ENCODE data around the gene EIF6.

The EIF6 gene

GRCh38 chr20:35286899-35287508 lies 2.4 kb upstream of the EIF6 start:
- no peak overlapping the region for H3K4me2 ChIP-seq
- H4K20me1 ChIP-seq (ENCODE audit: insufficient read depth), result no peaks in the 10 kb centered on the region
- H3K27ac ChIP-seq, result no peak overlapping the region
- no peak overlapping the region for H3K9ac ChIP-seq
- peaks cover 16% of the 10 kb centered on the region for H3K4me1 ChIP-seq (ENCODE audit: low read depth, poor library complexity, severe bottlenecking)
- peaks cover 28% of the 10 kb centered on the region for H3K79me2 ChIP-seq (ENCODE audit: insufficient read depth, low read depth)
- no peak overlapping the region for H2AFZ ChIP-seq (ENCODE audit: low read depth)
- no peak overlapping the region for H3K4me3 ChIP-seq (IDR thresholded peaks at IDR 0.05; ENCODE audit: insufficient read depth, low read depth, low read length)
- TF ChIP-seq, protein P1, sequence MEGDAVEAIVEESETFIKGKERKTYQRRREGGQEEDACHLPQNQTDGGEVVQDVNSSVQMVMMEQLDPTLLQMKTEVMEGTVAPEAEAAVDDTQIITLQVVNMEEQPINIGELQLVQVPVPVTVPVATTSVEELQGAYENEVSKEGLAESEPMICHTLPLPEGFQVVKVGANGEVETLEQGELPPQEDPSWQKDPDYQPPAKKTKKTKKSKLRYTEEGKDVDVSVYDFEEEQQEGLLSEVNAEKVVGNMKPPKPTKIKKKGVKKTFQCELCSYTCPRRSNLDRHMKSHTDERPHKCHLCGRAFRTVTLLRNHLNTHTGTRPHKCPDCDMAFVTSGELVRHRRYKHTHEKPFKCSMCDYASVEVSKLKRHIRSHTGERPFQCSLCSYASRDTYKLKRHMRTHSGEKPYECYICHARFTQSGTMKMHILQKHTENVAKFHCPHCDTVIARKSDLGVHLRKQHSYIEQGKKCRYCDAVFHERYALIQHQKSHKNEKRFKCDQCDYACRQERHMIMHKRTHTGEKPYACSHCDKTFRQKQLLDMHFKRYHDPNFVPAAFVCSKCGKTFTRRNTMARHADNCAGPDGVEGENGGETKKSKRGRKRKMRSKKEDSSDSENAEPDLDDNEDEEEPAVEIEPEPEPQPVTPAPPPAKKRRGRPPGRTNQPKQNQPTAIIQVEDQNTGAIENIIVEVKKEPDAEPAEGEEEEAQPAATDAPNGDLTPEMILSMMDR (conservative IDR thresholded peaks at IDR 0.05; ENCODE audit: low read depth, low read length), result no peak
- H3K27me3 ChIP-seq (ENCODE audit: insufficient read depth, low read depth), result peaks cover 8% of the 10 kb centered on the region; the same call in 1 of the 2 replicates
- peaks cover 5% of the 10 kb centered on the region; the same call in 1 of the 2 replicates for H3K36me3 ChIP-seq (ENCODE audit: insufficient read depth)

DNA sequence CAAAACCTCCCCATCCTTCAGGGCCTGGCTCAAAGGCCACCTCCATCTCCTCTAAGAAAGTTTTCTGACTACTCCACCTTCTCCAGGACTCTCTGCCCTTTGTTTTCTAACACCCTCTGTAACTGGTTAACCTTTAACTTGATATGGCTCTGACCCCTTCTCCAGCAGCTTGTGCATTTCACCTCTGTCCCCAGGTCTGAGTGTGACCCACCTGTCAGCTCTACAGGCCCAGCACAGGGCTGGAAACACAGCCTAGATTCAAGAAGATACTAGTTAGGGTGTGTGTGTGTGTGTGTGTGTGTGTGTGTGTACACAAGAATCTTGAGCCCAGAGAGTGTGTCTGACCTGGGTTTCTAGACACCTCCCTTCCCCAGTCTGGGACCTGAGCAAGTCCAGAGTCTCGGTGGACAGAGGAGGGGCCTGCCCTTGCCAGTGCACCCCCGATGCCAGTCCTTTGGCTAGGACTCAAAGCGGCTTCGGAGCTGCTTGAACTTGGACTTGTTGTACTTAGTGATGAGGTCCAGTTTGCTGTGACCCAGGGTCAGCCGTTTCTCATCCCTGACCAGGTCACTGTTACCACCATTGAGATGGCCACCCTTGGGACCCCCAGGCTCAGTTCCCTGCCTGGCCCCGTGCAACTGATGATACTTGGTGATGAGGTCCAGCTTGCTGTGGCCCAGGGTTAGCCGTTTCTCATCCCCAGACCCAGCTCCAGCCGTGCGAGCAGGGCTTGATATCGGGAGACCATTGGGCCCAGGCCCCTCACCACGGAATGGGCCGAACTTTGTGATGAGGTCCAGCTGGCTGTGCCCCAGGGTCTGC lies 1.7 kb upstream of the EIF6 start:
- peaks cover 8% of the 10 kb centered on the region; the same call in 1 of the 2 replicates for H3K27me3 ChIP-seq (ENCODE audit: insufficient read depth, low read depth)
- TF ChIP-seq, protein P1 (conservative IDR thresholded peaks at IDR 0.05; ENCODE audit: low read depth, low read length), result no peak
- no peak overlapping the region for H3K4me2 ChIP-seq
- H3K4me1 ChIP-seq (ENCODE audit: low read depth, poor library complexity, severe bottlenecking), result peaks cover 16% of the 10 kb centered on the region
- no peak overlapping the region for H3K9ac ChIP-seq
- no peak overlapping the region; the same call in 1 of the 2 replicates for H2AFZ ChIP-seq (ENCODE audit: low read depth)
- peaks cover 33% of the 10 kb centered on the region for H3K79me2 ChIP-seq (ENCODE audit: insufficient read depth, low read depth)
- no peak overlapping the region for H3K4me3 ChIP-seq (IDR thresholded peaks at IDR 0.05; ENCODE audit: insufficient read depth, low read depth, low read length)
- peaks cover 5% of the 10 kb centered on the region; the same call in 1 of the 2 replicates for H3K36me3 ChIP-seq (ENCODE audit: insufficient read depth)
- H4K20me1 ChIP-seq (ENCODE audit: insufficient read depth), result no peaks in the 10 kb centered on the region
- no peak overlapping the region for H3K27ac ChIP-seq

GRCh38 chr20:35285806-35286076 lies 1.2 kb upstream of the EIF6 start:
- H3K4me3 ChIP-seq (IDR thresholded peaks at IDR 0.05; ENCODE audit: insufficient read depth, low read depth, low read length), result no peak overlapping the region
- TF ChIP-seq, protein P1 (conservative IDR thresholded peaks at IDR 0.05; ENCODE audit: low read depth, low read length), result no peak
- no peak overlapping the region for H3K4me2 ChIP-seq

GRCh38 chr20:35284992-35285805 lies 627 bp upstream of the EIF6 start:
- Histone ChIP-seq H3K79me2 (ENCODE audit: insufficient read depth, low read depth) (peaks cover 33% of the 10 kb centered on the region), H3K4me2 (peak overlapping the region; percentile 91), H3K27me3 (ENCODE audit: insufficient read depth, low read depth) (peaks cover 5% of the 10 kb centered on the region; the same call in 1 of the 2 replicates), H4K20me1 (ENCODE audit: insufficient read depth) (no peaks in the 10 kb centered on the region), H2AFZ (ENCODE audit: low read depth) (peak overlapping the region; percentile 99), H3K36me3 (ENCODE audit: insufficient read depth) (peaks cover 12% of the 10 kb centered on the region; the same call in 1 of the 2 replicates), H3K4me3 (IDR thresholded peaks at IDR 0.05; ENCODE audit: insufficient read depth, low read depth, low read length) (peak overlapping the region; percentile 34), H3K4me1 (ENCODE audit: low read depth, poor library complexity, severe bottlenecking) (peaks cover 16% of the 10 kb centered on the region), H3K27ac (peak overlapping the region; percentile 46), H3K9ac (peak overlapping the region; percentile 83)
- TF ChIP-seq, protein P1 (conservative IDR thresholded peaks at IDR 0.05; ENCODE audit: low read depth, low read length), result no peak

More at GRCh38 chr20:35285806-35286076, 1.2 kb upstream of the EIF6 start:
- Histone ChIP-seq H3K27ac (no peak overlapping the region), H3K4me1 (ENCODE audit: low read depth, poor library complexity, severe bottlenecking) (peaks cover 16% of the 10 kb centered on the region), H2AFZ (ENCODE audit: low read depth) (peak overlapping the region; percentile 99; the same call in 1 of the 2 replicates), H3K9ac (no peak overlapping the region), H3K79me2 (ENCODE audit: insufficient read depth, low read depth) (peaks cover 33% of the 10 kb centered on the region), H3K27me3 (ENCODE audit: insufficient read depth, low read depth) (peaks cover 8% of the 10 kb centered on the region; the same call in 1 of the 2 replicates), H4K20me1 (ENCODE audit: insufficient read depth) (no peaks in the 10 kb centered on the region), H3K36me3 (ENCODE audit: insufficient read depth) (peaks cover 6% of the 10 kb centered on the region; the same call in 1 of the 2 replicates)

Measured in KMS-11 (cell line).